DMS153 (cell line): ENCODE data around the gene DCAF12.
"Not testable (repeated sequence)": the region's sequence is repeated elsewhere in the genome, so short reads cannot be mapped to it uniquely, and the experiment has no call there.

Experiments used
- DNase-seq: peaks from one replicate; lab custom pipeline; 2025; lab: John Stamatoyannopoulos, UW

The DCAF12 gene

DNA sequence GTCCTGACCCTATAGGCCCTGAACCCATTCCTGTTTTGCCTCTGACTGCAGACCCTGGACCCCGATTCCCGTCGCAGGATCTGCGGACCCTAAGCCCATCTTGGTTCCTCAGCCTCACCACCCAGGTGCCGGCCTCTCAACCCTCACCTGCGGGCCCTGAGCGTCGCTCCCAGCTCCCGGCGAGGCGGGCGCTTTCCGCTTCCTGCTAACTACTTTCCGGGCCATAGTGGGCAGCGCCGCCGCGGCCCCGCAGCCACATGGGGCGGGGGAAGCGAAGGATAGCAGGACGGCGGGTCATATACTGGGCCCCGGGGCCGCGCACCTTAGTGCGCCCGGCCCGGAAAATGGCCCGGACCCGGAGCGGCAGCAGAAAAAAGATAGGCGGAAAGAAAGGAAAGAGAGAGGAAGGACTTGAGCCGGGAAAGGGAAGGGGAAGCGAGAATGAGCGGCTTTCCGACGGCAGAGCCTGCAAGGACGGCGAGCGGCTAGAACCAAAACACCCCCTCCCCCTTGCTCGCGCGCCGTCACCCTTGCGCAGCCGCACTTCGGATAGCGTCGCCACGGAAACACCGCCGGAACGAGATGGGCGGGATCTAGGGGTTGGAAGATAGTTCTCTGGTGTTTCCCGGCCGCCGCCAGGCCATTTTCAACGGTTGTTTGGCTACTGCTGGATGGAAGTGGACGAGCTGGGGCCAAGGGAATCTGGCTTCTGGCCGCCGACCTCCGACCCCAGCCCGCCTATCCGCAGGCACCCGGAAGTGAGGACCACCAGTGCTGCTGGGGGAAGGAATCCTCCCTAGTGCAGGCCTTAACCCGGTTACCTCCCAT is at the start of gene DCAF12:
Gene DCAF12 (minus strand): TSS at position 492 of the 828 bp plus-strand sequence. CDS start 267 bp downstream, at position 225.
- DNase-seq = peak; percentile 84

DNA sequence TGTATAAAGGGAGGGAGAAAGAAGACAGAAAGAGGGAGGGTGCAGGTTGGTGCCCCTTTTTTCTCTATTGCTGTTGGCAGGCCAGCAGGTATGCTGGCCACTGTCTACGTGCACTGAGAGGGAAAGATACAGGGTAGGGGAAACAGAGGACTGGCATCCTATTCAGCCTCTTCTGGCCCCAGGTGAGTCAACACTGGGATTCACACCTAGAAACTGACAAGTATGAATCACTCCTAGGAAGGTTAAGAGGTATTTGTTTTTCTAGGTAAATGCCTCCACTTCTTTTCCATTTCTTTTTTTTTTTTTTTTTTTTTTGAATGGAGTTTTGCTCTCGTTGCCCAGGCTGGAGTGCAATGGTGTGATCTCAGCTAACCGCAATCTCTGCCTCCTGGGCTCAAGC is 49.6 kb upstream of the DCAF12 start:
- DNase-seq = no peak

DNA sequence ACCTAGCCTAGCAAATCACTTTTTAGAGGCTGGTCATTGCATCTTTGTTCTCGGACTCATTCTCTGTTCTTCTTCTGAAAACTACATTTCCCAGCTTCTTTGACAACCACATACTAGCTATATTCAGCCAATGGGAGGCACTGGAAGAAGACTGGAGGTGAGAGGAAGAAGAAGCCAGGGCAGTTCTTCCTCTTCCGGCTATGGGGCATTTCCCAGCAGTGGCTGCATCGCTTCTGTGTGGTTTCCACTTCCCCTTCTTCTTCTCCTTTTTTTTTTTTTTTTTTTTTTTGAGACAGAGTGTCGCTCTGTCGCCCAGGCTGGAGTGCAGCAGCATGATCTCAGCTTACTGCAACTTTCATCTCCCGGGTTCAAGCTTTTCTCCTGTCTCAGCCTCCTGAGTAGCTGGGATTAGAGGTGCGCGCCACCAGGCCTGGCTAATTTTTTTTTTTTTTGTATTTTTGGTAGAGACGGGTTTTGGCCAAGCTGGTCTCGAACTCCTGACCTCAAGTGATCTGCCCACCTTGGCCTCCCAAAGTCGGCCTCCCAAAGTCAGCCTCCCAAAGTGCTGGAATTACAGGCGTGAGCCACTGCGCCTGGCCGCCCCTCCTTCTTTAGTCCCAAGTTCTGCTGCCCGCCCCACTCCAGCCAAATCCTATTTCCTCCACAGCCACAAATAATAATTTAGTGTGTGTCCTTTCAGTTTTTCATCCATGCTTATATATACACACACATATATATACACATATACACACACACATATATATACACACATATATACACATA is 45.4 kb upstream of the DCAF12 start:
- DNase-seq = no peak

DNA sequence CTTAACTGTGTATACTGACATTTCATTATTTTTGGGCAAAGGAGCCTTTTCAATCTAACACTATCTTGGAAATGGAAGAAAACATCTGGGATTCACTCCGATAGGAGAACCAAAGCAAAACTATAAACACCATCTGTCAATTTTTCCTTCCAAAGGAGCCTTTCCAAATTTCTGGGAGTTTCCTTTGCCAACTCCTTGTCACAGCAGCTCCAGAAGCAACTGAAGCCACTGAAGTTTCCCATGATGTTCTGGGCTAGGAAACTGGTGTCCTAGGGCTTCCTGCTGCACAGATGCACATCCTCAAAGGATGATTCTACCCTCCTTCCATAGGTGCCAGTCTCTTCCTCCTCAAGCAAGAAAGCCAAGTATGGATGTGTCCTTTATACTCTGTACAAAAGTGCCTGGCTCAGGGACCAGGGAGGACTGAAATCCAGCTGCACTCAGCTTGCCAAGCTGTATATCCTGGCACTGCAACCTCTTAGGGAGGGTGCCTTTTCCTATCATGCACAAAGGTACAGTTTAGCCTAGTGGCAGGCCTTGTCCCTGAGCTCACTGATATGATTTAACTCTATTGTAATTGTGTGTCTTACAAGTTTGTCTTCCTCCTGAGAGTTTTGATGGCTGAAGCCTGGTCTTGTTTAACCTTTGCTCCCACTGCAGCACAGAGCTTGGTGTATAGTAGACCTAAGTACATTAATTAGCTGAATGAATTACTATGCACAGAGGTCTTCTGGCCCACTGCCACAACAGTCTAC is 43.9 kb upstream of the DCAF12 start:
- DNase-seq = no peak

DNA sequence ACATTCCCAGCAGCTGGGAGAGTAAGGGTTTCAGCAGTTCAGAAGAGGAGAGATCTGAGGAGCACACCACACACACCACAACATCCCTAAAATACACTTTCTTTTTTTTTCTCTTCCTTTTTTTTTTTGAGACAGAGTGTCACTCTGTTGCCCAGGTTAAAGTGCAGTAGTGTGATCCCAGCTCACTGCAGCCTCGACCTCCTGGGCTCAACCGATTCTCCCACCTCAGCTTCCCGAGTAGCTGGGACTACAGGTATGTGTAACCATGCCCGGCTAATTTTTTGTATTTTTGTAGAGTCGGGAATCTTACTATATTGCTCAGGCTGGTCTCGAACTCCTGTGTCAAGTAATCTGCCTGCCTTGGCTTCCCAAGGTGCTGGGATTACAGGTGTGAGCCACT is 42.6 kb upstream of the DCAF12 start:
- no peak for DNase-seq

DNA sequence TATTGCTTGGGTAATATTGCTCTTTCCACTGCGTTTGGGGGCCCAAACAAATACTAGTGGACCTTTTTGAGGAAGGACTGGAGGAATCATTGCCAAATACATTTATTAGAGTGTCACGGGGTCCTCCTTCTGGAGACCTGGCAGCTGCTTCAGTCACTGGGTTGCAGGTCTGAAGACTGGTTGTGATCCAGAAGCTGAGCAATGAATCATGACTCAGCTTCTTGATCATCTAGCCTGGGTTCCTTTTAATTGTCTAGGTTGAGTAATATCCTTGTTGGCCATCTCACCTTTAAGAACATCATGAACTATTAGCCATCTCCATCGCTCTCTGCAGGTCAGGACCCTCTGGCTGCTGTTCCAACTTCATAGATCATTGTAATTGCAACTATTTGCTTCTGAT is 36.9 kb upstream of the DCAF12 start:
- no peak for DNase-seq

DNA sequence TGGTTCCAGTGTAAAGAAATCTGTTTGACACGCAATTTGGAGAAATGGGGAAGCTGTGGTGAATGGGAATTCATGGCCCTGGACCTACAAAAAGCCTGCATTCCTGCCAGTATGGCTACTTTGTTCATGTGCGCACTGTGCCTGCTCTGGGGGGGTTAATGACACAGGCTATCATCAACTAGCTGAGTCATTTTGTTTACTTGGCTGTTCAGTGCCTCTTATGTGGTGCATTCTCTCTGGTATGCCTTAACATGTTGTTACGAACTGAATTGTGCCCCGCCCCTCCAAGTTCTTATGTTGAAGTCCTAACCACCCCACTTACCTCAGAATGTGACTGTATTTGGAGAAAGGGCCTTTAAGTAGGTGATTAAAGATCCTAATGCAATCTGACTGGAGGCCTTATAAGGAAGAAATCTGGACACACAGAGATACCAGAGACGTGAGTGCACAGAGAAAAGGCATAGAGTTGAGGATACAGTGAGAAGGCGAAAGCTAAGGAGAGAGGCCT is 31.9 kb upstream of the DCAF12 start:
- peak; percentile 70 for DNase-seq

DNA sequence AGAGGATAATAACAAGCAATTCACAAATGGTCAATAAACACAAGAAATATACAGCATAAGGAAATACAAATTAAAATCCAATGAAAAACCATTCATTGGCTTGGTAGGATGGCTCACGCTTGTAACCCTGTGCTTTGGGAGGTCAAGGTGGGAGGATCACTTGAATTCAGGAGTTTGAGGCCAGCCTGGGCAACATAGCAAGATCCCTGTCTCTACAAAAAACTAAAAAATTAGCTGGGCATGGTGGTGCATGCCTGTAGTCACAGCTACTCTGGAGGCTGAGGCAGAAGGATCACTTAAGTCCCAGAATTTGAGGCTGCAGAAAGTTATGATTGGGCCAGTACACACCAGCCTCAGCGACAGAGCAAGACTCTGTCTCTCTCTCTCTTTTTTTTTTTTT is 31.4 kb upstream of the DCAF12 start:
- DNase-seq = no peak

DNA sequence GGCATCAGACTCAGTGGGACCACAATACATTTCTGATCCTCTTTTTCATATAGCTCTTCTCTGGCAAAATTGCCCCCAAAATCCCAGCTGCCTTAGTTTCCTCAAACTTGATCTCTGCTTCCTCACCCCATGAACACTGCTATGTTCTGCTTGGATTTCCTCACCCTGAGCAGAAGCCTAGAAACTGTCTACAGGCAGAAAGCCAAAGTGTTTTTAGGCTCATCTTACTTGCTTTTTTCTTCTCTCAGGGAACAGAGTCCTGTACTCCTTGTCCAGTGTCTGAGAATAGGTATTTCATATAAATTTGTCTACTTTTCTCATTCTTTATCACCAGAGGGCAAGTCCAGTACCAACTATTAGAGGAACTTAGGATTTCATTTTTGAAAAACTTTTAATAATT is 30.8 kb upstream of the DCAF12 start:
- DNase-seq = no peak

DNA sequence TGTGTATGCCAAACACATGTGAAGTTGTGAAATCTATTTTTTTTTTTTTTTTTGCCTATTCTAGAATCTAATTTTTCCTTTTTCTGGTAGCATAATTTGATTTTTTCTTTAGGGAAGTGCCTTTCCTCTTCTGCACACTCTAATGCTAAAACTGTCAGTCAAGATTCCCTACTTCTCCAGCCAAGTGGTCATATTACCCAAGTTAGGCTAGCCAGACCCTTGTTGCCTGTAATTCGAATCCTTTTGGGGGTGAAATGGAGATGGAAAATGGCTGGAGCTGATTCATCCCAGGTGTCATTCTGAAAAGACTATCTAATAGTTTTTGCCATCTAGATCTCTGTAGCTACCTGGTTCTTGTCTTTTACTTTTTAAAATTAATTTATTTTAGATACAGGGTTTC is 27.6 kb upstream of the DCAF12 start:
- DNase-seq = no peak

DNA sequence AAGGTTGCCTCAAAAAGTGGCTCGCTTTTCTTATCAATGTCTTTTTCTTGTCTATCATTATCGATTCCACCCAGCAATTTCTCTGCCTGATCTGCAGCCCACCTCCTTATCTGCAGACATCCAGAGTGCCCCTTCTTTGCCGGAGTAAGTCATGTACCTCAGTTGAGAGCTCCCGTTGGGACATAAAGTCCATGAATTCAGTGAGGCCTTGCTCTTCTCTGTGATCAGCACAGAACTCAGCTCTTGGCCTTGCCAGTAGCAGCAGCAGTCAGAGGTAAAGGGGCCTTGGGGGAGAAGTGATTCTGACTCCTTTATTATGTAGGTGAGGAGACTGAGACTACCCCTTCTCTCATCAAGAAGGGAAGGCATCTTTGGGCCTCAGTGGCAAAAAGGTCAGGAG is 24.9 kb upstream of the DCAF12 start:
- no peak for DNase-seq

DNA sequence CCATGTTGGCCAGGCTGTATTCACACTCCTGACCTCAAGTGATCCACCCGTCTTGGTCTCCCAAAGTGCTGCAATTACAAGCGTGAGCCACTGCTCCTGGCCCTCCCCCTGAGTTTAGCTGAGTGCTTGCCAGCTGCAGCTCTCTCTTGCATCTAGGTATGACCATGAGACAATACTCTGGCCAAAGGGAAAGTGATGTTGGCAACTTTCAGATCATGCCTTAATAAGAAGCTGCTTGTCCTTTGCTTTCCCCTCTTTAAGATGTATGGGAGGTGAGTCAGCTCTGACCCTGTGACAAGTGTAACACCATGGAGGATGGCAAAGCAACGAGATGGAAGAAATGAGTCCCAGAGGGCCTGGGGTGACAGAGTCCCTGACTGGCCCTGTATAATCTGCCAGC is 18.7 kb upstream of the DCAF12 start:
- no peak for DNase-seq

DNA sequence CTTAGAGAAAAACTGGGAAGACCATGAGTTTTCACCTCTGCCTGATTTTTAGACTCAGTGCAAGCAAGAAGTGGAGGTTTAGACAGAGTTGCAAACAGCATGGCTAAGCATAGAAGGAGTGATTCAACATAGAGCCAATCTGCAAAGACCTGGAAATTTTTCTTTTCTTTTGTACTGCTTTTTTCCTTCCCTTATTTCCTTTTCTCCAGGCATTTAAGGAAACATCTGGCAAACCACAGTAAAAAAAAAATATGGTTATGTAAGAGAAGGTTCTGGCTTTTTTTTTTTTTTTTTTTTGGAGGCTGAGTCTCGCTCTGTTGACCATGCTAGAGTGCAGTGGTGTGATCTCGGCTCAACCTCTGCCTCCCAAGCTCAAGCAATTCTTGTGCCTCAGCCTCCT is 16.6 kb upstream of the DCAF12 start:
- no peak for DNase-seq

DNA sequence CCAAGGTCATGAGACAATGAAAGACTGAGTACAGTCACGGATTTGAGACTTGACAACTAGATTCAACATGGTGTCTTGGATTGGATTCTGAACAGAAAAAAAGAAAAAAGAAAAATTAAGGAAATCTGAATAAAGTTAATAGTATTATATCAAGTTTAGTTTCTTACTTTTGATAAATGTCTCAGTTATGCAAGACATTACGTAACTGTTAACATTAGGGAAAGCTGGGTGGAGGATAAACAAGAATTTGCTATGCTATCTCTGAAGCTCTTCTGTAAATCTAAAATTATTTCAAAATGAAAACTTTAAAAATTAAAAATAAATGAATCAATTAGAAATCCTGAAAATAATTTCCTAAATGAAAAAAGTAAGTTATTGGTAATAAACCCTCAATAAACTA is 14.4 kb upstream of the DCAF12 start:
- no peak for DNase-seq

DNA sequence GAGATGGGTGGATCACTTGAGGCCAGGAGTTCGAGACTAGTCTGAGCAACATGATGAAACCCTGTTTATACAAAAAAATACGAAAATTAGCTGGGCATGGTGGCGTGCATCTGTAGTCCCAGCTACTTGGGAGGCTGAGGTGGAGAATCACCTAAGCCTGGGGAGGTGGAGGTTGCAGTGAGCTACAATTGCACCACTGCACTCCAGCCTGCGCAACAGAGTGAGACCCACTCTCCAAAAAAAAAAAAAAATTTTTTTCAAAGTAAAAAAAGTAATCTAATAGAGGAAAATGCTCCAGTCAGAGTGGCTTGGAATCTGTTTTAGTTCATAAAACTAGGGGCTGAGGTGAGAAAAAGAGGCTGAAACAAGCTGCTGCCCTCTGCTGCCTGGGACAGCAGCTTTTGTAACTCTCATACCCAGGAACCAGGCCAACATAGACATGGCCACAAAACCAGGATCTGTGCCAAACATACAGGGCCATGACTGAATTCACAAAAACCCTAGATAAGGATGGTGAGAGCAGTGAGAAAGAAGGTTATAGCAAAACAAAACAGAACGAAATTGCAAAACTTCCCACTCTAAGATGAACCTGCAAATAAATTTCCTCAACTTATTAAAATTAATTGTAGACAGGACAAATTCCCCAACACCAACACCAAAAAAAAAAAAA is 13.1 kb upstream of the DCAF12 start:
- no peak for DNase-seq

DNA sequence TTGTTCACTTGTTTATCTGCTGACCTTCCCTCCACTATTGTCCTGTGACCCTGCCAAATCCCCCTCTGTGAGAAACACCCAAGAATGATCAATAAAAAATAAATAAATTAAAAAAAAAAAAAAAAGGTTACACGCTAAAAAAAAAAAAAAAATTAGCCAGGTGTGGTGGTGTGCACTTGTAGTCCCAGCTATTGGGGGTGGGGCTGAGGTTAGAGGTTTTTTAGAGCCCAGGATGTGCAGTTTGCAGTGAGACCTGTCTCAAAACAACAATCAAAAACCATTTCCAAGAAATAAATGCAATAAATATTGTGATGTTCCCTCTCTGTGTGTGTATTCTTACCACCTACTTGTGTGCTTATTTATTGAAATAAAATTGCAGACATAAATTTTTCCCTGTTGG is 12.1 kb upstream of the DCAF12 start:
- DNase-seq = not testable (repeated sequence)

DNA sequence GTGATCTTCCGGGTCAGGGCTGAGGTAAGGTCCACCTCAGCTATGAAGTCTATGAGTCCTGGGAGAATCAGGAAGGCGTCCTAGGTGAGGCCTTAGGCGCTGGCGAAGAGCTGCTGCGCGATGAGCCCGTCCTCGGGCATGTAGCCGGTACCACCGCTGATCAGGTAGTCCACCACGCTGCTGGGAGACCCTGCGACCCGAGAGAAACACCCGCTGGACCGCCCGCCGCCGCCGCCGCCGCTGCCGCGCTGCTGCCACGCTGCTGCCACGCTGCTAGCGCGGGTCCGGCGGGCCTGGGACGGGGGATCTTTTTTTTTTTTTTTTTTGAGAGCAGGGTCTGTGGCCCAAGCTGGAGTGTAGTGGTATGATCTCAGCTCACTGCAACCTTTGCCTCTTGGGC is 8.0 kb upstream of the DCAF12 start:
- no peak for DNase-seq

DNA sequence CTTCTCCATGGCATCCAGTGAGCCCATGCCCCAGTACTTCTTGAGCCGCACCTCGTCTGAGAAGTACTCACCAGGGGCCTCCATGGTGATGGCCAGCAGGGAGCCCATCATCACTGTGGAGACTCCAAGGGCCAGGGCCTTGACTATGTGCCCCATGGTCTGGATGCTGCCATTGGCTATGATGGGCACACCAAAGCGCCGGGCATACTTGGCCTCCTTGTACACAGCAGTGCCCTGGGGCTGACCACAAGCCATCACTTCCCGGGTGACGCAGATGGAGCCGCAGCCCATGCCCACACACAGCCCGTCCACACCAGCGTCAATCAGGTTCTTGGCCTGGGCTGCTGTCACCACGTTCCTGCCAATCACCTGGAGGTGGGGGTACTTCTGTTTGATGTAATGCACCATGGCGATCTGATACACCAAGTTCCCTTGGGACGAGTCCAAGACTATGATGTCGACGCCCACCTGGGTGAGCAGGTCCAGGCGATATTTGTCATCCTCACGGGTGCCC is 7.0 kb upstream of the DCAF12 start:
- DNase-seq = no peak

DNA sequence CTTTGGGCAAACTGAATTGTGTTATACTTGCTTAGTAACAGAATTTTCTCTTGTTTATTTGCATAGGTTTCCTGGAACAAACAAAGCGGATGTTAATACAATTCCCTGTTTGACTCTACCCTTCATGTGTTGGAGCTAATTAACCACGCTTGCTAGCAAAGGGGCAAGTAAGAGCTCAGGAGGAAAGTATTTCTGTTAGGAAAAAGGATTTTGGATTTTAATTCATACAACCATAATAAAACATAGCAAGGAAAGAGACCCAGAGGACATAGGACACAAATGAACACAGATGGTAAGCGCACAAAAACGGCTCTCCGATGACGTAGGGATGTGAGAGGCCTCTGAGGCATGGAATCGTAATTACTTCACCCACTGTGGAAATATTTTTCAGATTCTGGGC is 5.1 kb upstream of the DCAF12 start:
- no peak for DNase-seq

DNA sequence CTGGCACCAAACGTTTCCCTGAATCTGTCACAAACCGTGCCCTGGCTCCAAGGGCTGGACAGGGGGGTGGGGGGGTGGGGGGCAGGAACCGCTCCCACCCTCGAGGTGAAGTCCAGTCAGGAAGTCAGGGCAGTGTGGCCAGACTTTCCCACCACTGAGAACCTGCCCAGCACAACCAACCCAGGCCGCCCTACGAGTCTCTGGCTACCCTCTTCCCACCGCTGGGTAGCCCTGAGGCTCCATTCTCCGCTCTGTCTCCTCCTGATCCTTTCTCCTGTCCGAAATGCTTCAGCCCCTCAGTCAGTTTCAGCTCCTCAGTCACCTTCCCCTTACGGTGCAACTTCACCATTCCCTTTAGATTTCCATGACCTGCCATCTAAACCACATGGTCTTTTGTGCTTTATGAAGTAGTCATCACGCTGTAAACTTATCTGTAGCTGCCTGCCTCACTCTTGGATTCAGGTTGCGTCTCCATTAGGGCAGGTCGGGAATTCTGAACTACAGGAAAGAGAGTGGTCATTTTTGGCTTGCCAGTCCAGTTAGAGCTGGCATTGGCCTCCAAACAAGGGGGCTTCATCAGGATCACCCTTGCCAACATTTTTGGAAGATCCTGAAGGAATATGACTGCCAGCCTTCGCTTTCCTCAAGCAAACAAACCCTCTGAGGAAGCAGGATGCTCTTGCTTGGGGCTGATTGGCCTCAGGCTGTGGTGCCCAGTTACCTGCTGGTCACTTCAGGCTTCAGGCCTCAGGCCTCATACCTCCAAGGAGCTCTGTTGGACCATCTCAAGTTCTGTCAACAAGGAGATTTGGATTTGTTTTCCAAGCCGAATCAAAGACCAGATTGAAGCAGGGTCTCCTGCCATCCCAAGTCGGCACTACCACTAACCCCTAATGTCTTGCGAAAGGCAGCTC is 794 bp upstream of the DCAF12 start:
- no peak for DNase-seq
